ENCODE results near the gene NCAPG2.

Gene NCAPG2

GRCh38 chr7:158583143-158583542 lies 121.5 kb downstream of the NCAPG2 start:
- in situ Hi-C loops (cut with MboI; ENCODE audit: low sequenced_read_pairs), result no loop called here

GRCh38 chr7:158582089-158582456 lies 122.5 kb downstream of the NCAPG2 start:
- in situ Hi-C loops (cut with MboI; ENCODE audit: low sequenced_read_pairs), result no loop called here

- in situ Hi-C loops (cut with MboI; ENCODE audit: low sequenced_read_pairs), result no loop called here
These were observed 123.0 kb downstream of the NCAPG2 start for GRCh38 chr7:158581440-158582088.

All from HL-60/S4 treated with phorbol 12-myristate 13-acetate at 8.2 ng/mL for 4 days and 3 days (cell line).